Memory B cell (primary cell): ENCODE measurements around the gene TMEM117.
"Not testable (repeated sequence)": the region's sequence is repeated elsewhere in the genome, so short reads cannot be mapped to it uniquely, and the experiment has no call there.

Experiments
- ATAC-seq: fragments of 150-1000 bp; cut with Tn5 transposase; 2 replicates; pipeline ENCODE4 v1.10.0; 2021; ENCODE audit warnings: low read depth, mild to moderate bottlenecking, moderate library complexity
- DNase-seq, 2 donors: peaks; one replicate each; pipeline ENCODE4 v3.0.0; 2022; ENCODE audit warnings: low spot score in 2 of 2
- H3K27ac Mint-ChIP-seq: one replicate; pipeline ENCODE4 v1.8.0; 2022; ENCODE audit warnings: mild to moderate bottlenecking, moderate library complexity, mixed read lengths
- H3K27me3 Mint-ChIP-seq: one replicate; pipeline ENCODE4 v1.8.0; 2022; ENCODE audit warnings: mixed read lengths
- H3K36me3 Mint-ChIP-seq: one replicate; pipeline ENCODE4 v1.8.0; 2022; ENCODE audit warnings: mild to moderate bottlenecking, mixed read lengths
- H3K4me1 Mint-ChIP-seq: one replicate; pipeline ENCODE4 v1.8.0; 2022; ENCODE audit warnings: mixed read lengths
- H3K4me3 Mint-ChIP-seq: one replicate; pipeline ENCODE4 v1.8.0; 2022; ENCODE audit warnings: mild to moderate bottlenecking, moderate library complexity, mixed read lengths
- H3K9me3 Mint-ChIP-seq: one replicate; pipeline ENCODE4 v1.8.0; 2022; ENCODE audit warnings: mixed read lengths

Gene TMEM117

DNA sequence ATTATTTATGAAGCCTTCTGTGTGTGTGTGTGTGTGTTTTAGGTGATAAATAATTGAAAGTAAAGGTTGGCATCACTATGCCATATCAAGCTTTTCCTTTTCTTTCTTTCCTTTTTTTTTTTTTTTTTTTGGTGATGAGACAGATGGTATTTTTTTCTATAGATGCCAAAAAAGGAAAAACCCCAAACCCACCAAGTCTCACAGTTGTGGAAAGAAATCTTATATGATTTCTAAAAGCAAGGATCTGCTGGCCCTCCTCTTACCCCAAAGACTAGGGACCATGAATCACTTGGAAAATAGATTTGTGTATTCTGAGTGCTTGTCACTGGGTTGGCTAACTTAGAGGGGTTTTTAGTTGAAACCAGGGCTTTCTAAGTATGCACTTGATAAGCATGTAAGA, 181.3 kb downstream of the TMEM117 start:
- DNase-seq, result no peak
- no peak for ATAC-seq
- Mint-ChIP-seq H3K36me3 (peaks cover 2% of the 10 kb centered on the region), H3K27me3 (no peaks in the 10 kb centered on the region), H3K4me1 (peaks cover 5% of the 10 kb centered on the region), H3K9me3 (no peaks in the 10 kb centered on the region), H3K4me3 (no peak overlapping the region), H3K27ac (no peak overlapping the region)

GRCh38 chr12:44019118-44019517, 183.2 kb downstream of the TMEM117 start:
- DNase-seq, result no peak
- no peak for ATAC-seq
- Mint-ChIP-seq H3K4me1 (peaks cover 5% of the 10 kb centered on the region), H3K27me3 (no peaks in the 10 kb centered on the region), H3K27ac (no peak overlapping the region), H3K36me3 (peaks cover 6% of the 10 kb centered on the region), H3K4me3 (no peak overlapping the region), H3K9me3 (peaks cover 4% of the 10 kb centered on the region)

GRCh38 chr12:44020555-44020954, 184.7 kb downstream of the TMEM117 start:
- H3K36me3 Mint-ChIP-seq, result peaks cover 6% of the 10 kb centered on the region
- peaks cover 4% of the 10 kb centered on the region for H3K9me3 Mint-ChIP-seq
- H3K4me3 Mint-ChIP-seq, result no peak overlapping the region
- H3K27me3 Mint-ChIP-seq, result no peaks in the 10 kb centered on the region
- H3K4me1 Mint-ChIP-seq, result peaks cover 5% of the 10 kb centered on the region
- DNase-seq (no peak), ATAC-seq (no peak)
- H3K27ac Mint-ChIP-seq, result no peak overlapping the region

GRCh38 chr12:44021471-44021971, 185.6 kb downstream of the TMEM117 start:
- Mint-ChIP-seq H3K27me3 (no peaks in the 10 kb centered on the region), H3K9me3 (peaks cover 4% of the 10 kb centered on the region), H3K4me3 (no peak overlapping the region), H3K4me1 (peaks cover 5% of the 10 kb centered on the region), H3K36me3 (peaks cover 6% of the 10 kb centered on the region), H3K27ac (no peak overlapping the region)
- ATAC-seq (no peak), DNase-seq (no peak)

- Mint-ChIP-seq H3K27me3 (no peaks in the 10 kb centered on the region), H3K36me3 (peaks cover 11% of the 10 kb centered on the region), H3K27ac (no peak overlapping the region), H3K9me3 (peaks cover 4% of the 10 kb centered on the region), H3K4me1 (peaks cover 5% of the 10 kb centered on the region), H3K4me3 (no peak overlapping the region)
- no peak for ATAC-seq
- DNase-seq, result no peak
These were observed 189.6 kb downstream of the TMEM117 start for GRCh38 chr12:44025499-44025898.

DNA sequence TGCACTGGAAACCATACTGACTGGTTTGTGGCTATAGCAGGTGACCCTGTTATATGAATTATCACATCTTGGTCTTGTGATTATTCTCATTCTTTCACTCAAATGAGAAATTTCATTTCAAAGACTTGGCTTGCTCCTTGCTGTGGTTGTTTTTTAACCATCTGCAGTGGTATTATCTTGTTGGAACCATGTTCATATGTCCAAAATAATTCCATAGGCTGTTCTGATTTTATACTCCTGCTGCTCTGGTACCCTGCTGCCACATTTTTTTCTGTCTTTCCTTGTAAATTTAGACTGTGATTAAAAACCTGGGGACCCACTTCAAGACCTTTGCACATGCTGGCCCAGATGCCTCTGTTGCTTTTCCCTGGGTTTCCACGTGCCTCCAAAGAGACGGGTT, 190.2 kb downstream of the TMEM117 start:
- ATAC-seq (no peak), DNase-seq (no peak)
- H3K27me3 Mint-ChIP-seq, result no peaks in the 10 kb centered on the region
- H3K9me3 Mint-ChIP-seq, result peaks cover 4% of the 10 kb centered on the region
- H3K36me3 Mint-ChIP-seq, result peaks cover 12% of the 10 kb centered on the region
- peaks cover 5% of the 10 kb centered on the region for H3K4me1 Mint-ChIP-seq
- no peak overlapping the region for H3K4me3 Mint-ChIP-seq
- no peak overlapping the region for H3K27ac Mint-ChIP-seq

- not testable (repeated sequence) for H3K27ac Mint-ChIP-seq, H3K4me1 Mint-ChIP-seq, DNase-seq, H3K4me3 Mint-ChIP-seq, H3K27me3 Mint-ChIP-seq, H3K9me3 Mint-ChIP-seq, ATAC-seq
- H3K36me3 Mint-ChIP-seq, result peaks cover 12% of the 10 kb centered on the region
These were observed 191.0 kb downstream of the TMEM117 start for GRCh38 chr12:44026926-44027325.

- DNase-seq (no peak), ATAC-seq (no peak)
- Mint-ChIP-seq H3K4me3 (no peak overlapping the region), H3K27me3 (no peaks in the 10 kb centered on the region), H3K36me3 (peaks cover 19% of the 10 kb centered on the region), H3K4me1 (no peaks in the 10 kb centered on the region), H3K27ac (no peak overlapping the region), H3K9me3 (no peaks in the 10 kb centered on the region)
These were observed 193.3 kb downstream of the TMEM117 start for GRCh38 chr12:44029194-44029593.

GRCh38 chr12:44031472-44032185, 195.7 kb downstream of the TMEM117 start:
- Mint-ChIP-seq H3K9me3 (no peaks in the 10 kb centered on the region), H3K27me3 (no peaks in the 10 kb centered on the region), H3K36me3 (peaks cover 19% of the 10 kb centered on the region), H3K27ac (no peak overlapping the region), H3K4me1 (no peaks in the 10 kb centered on the region), H3K4me3 (no peak overlapping the region)
- DNase-seq (no peak), ATAC-seq (no peak)

- Mint-ChIP-seq H3K9me3 (no peaks in the 10 kb centered on the region), H3K4me1 (no peaks in the 10 kb centered on the region), H3K27me3 (no peaks in the 10 kb centered on the region), H3K27ac (no peak overlapping the region), H3K36me3 (peaks cover 12% of the 10 kb centered on the region), H3K4me3 (no peak overlapping the region)
- DNase-seq, result no peak
- ATAC-seq, result no peak
These were observed 199.0 kb downstream of the TMEM117 start for GRCh38 chr12:44034906-44035305.

GRCh38 chr12:44036875-44037443, 201.1 kb downstream of the TMEM117 start:
- ATAC-seq (no peak), DNase-seq (no peak)
- Mint-ChIP-seq H3K4me1 (no peaks in the 10 kb centered on the region), H3K27me3 (no peaks in the 10 kb centered on the region), H3K27ac (no peak overlapping the region), H3K36me3 (peaks cover 11% of the 10 kb centered on the region), H3K4me3 (no peak overlapping the region), H3K9me3 (no peaks in the 10 kb centered on the region)

- H3K4me3 Mint-ChIP-seq, result no peak overlapping the region
- H3K27ac Mint-ChIP-seq, result no peak overlapping the region
- ATAC-seq, result no peak
These were observed 202.5 kb downstream of the TMEM117 start for GRCh38 chr12:44038411-44038810.

GRCh38 chr12:44044491-44044890, 208.6 kb downstream of the TMEM117 start:
- DNase-seq, H3K9me3 Mint-ChIP-seq, ATAC-seq: not testable (repeated sequence)

More at GRCh38 chr12:44038411-44038810, 202.5 kb downstream of the TMEM117 start:
- H3K27me3 Mint-ChIP-seq, result no peaks in the 10 kb centered on the region
- H3K36me3 Mint-ChIP-seq, result peaks cover 10% of the 10 kb centered on the region
- no peak for DNase-seq
- no peaks in the 10 kb centered on the region for H3K4me1 Mint-ChIP-seq
- H3K9me3 Mint-ChIP-seq, result no peaks in the 10 kb centered on the region

GRCh38 chr12:44046732-44047417, 211.0 kb downstream of the TMEM117 start:
- H3K27ac Mint-ChIP-seq, result no peak overlapping the region
- H3K4me3 Mint-ChIP-seq, result no peak overlapping the region
- no peak for ATAC-seq
- H3K36me3 Mint-ChIP-seq, result peaks cover 19% of the 10 kb centered on the region
- no peaks in the 10 kb centered on the region for H3K4me1 Mint-ChIP-seq
- no peaks in the 10 kb centered on the region for H3K9me3 Mint-ChIP-seq
- no peaks in the 10 kb centered on the region for H3K27me3 Mint-ChIP-seq
- no peak for DNase-seq

More at GRCh38 chr12:44044491-44044890, 208.6 kb downstream of the TMEM117 start:
- H3K4me1 Mint-ChIP-seq, H3K4me3 Mint-ChIP-seq, H3K27ac Mint-ChIP-seq, H3K27me3 Mint-ChIP-seq: not testable (repeated sequence)
- H3K36me3 Mint-ChIP-seq, result peaks cover 19% of the 10 kb centered on the region
